Motor neuron (in vitro differentiated cells): Measurements from ENCODE around the gene INSYN2B. TPM values are rescaled to one million over a fixed set of nuclear protein-coding genes. Genes with fewer than 3 reads are reported as not detected.
"Not testable (repeated sequence)": the region's sequence is repeated elsewhere in the genome, so short reads cannot be mapped to it uniquely, and the experiment has no call there.

Source experiments
- ATAC-seq, 8 experiments: fragments of 200-7000 bp; cut with Tn5 transposase; replicated peaks in 6 of 8; 2 replicates each; pipeline ENCODE4 v1.8.0; 2021; ENCODE audit warnings: mild to moderate bottlenecking in 8 of 8, moderate library complexity in 8 of 8
- H3K27ac ChIP-seq, 2 donors: fragments of 250-450 bp; sonication (Bioruptor Pico); 2 replicates each; pipeline ENCODE4 v1.9.0; 2021; ENCODE audit warnings: antibody characterized with exemption in 2 of 2, mild to moderate bottlenecking in 2 of 2, moderate library complexity in 1 of 2
- H3K4me1 ChIP-seq, 2 donors: fragments of 250-450 bp; sonication (Bioruptor Pico); replicated peaks in 1 of 2; 2 replicates each; pipeline ENCODE4 v1.6.1; 2021; ENCODE audit warnings: antibody characterized with exemption in 2 of 2, mild to moderate bottlenecking in 2 of 2, moderate library complexity in 1 of 2
- H3K4me3 ChIP-seq, 5 donors: fragments of 250-450 bp; sonication (Bioruptor Pico); 2 replicates each; pipeline ENCODE4 v1.9.0; 2021; ENCODE audit warnings: antibody characterized with exemption in 5 of 5, mild to moderate bottlenecking in 5 of 5, moderate library complexity in 4 of 5
- WGBS, 10 experiments: fragments of 450-650 bp; shearing (Covaris generic); methylation state at CpG; one replicate each; pipeline ENCODE4 v1.0.0; 2022; 5-methylcytosine and 5-hydroxymethylcytosine counted together
- in situ Hi-C, 9 experiments: fragments of 400-800 bp; cut with MboI; loops; one replicate each; pipeline ENCODE4 v1.15.0; 2021; ENCODE audit warnings: low sequenced_read_pairs in 9 of 9, low pct_unique_long_range_greater_than_20kb in 2 of 9; ENCODE audit not compliant: unreplicated experiment in 9 of 9
- total RNA-seq, 8 experiments: library from RNA; unstranded; fragments of 300-600 nt; gene quantifications; 2 replicates each; pipeline versions ENCODE4 v1.2.3 to v1.2.4, GENCODE V29; 2022

INSYN2B gene
- total RNA-seq, 8 experiments from 2014 or later: 0.29 to 21.2 (median 5.0) TPM

- ATAC-seq: peak in 2 of 8 experiments; percentile 26 to 42
- H3K27ac ChIP-seq: no peak overlapping the region
- no peak overlapping the region for H3K4me3 ChIP-seq
- H3K4me1 ChIP-seq: peaks cover 26 to 33% of the 10 kb centered on the region in 2 donors
- in situ Hi-C loops: no loop called here
Observed at GRCh38 chr5:169970339-169970738, 10.0 kb downstream of the INSYN2B start.

- Histone ChIP-seq H3K4me3 (no peak overlapping the region), H3K4me1 (peaks cover 29 to 31% of the 10 kb centered on the region in 2 donors), H3K27ac (no peak overlapping the region)
- peak in 7 of 8 experiments; percentile 33 to 95 (median 82) for ATAC-seq
- WGBS, 10 experiments: 20 to 90% (median 47%) methylated on average over 1 to 4 of the region's 5 CpGs; no CpG with 5 or more reads in 4 of the 10 experiments
- in situ Hi-C loops: no loop called here
Observed at GRCh38 chr5:169964246-169964645, 16.0 kb downstream of the INSYN2B start.

DNA sequence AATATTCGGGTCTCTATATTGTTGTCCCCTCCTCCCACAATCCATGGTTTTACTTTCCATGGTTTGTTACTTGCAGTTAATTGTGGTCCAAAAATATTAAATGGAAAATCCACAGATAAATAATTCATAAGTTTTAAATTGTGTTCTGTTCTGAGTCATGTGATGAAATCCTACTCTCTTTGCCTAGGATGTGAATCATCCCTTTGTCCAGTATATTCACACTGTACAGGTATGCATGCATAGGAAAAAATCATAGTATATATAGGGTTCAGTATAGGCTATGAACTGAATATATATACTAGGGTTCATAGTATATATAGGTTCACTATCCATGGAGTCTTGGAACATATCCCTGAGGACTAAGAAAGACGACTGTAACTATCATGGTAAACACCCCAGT is 19.6 kb downstream of the INSYN2B start:
- no peak for ATAC-seq
- 50 to 100% (median 88%) methylated on average over 1 to 2 of the region's 2 CpGs; no CpG with 5 or more reads in 2 of the 10 experiments for WGBS, 10 experiments
- in situ Hi-C loops: no loop called here
- Histone ChIP-seq H3K4me1 (peaks cover 24 to 30% of the 10 kb centered on the region in 2 donors), H3K4me3 (no peak overlapping the region), H3K27ac (no peak overlapping the region)

DNA sequence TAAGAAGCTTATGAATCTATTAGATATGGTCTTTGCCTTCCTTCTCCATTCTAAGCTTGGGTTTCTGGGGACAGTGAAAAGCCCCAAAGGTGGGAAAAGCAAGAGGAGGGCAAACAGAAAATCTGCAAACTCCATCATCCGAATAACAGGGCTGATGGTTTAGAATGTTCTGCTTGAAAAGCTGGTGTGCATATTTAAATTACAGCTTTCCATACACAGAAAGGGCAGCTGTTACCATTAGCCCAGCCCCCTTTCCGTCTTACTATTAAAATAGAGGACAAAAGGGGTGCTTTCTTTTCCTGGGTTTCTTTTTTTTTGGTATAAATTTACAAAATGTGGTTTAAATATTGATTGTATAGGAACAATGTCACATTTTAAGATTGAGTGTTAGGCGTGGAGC is 22.0 kb downstream of the INSYN2B start:
- in situ Hi-C loops: no loop called here
- whole genome bisulfite sequencing, 10 experiments: 0 to 86% (median 27%) methylated on average over 1 to 3 of the region's 3 CpGs

GRCh38 chr5:169956756-169957155 is 23.5 kb downstream of the INSYN2B start:
- Histone ChIP-seq H3K4me3 (no peak overlapping the region), H3K27ac (no peak overlapping the region), H3K4me1 (peaks cover 5 to 12% of the 10 kb centered on the region in 2 donors)
- in situ Hi-C loops: no loop called here
- ATAC-seq: no peak

More for the DNA sequence above, 22.0 kb downstream of the INSYN2B start:
- no peak overlapping the region for H3K27ac ChIP-seq
- no peak overlapping the region for H3K4me3 ChIP-seq
- peak in 3 of 8 experiments; percentile 25 to 77 (median 66) for ATAC-seq
- peaks cover 10 to 14% of the 10 kb centered on the region in 2 donors for H3K4me1 ChIP-seq

DNA sequence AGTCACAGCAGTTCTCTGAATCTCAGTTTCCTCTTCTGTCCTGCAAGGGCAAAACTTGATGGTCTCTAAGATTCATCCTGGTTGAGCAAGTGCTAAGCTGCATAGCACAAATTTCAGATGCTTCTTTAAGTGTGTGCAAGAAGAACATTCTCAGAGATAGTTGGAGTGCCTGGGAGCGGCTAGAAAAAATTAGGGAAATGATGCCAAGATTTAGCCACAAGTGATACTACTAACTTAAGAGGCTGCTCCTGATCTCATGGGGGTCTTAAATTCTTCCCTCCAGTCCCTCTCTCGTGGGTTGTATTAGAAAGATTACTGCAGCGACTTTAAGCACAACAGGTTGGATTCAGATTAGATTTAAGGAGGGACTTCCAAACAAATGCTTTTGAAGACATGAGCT is 24.2 kb downstream of the INSYN2B start:
- WGBS, 10 experiments: 57 to 100% (median 86%) methylated on average over 1 to 3 of the region's 3 CpGs; no CpG with 5 or more reads in 1 of the 10 experiments
- ATAC-seq: no peak
- Histone ChIP-seq H3K4me1 (peaks cover 5 to 12% of the 10 kb centered on the region in 2 donors), H3K27ac (no peak overlapping the region), H3K4me3 (no peak overlapping the region)
- in situ Hi-C loops: no loop called here

DNA sequence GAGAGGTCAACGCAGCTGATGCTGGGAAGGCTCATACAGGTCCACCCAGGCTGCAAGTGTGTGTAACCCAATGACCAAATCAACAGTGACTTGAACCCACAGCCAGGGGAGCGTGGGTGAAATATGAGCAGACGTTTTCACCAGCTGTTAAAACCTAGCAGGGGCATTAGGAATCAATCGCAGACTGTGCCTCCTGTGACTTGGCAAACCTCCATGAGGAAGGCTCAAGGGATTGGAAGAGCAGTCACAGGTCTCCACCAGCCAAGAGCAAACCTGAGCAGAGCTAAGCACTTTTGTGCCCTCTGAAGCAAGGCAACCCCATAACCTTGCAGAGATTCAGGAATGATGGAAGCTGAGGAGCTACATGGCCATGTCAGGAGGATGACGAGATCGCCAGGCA is 25.5 kb downstream of the INSYN2B start:
- no peak overlapping the region for H3K27ac ChIP-seq
- in situ Hi-C loops: no loop called here
- H3K4me3 ChIP-seq: no peak overlapping the region
- WGBS, 10 experiments: 53 to 100% (median 83%) methylated on average over 1 to 4 of the region's 6 CpGs; no CpG with 5 or more reads in 2 of the 10 experiments
- no peak for ATAC-seq
- H3K4me1 ChIP-seq: peaks cover 5 to 12% of the 10 kb centered on the region in 2 donors

GRCh38 chr5:169953196-169953595 is 27.1 kb downstream of the INSYN2B start:
- H3K4me3 ChIP-seq, in situ Hi-C loops, H3K27ac ChIP-seq, ATAC-seq, H3K4me1 ChIP-seq: not testable (repeated sequence)
- WGBS, 10 experiments: 72 to 100% (median 95%) methylated on average over 1 to 4 of the region's 4 CpGs; no CpG with 5 or more reads in 4 of the 10 experiments

DNA sequence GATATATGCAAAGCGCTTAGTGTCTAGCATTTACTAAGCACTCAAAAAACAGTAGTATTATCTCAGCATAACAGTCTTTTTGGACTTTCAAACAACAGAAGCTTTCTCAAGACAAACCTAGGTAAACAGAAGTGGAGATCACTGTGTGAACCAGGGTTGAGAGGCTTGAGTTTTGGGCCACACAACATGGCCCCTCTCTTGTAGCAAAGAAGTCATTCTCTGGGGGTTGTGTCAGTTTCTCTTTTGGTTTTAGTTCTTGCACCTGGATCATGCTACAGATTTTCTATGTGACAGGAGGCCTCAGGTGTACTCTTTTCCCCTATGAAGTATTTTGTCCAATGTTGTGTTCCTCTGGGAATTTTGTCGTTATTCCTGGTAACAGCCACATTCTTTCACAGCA is 30.0 kb downstream of the INSYN2B start:
- Histone ChIP-seq H3K4me3 (no peak overlapping the region), H3K27ac (no peak overlapping the region), H3K4me1 (peaks cover 10 to 12% of the 10 kb centered on the region in 2 donors)
- WGBS, 10 experiments: 40 to 100% (median 96%) methylated on average over 1 to 2 of the region's 2 CpGs; no CpG with 5 or more reads in 4 of the 10 experiments
- no peak for ATAC-seq
- in situ Hi-C loops: no loop called here

GRCh38 chr5:169946743-169947295 is 33.5 kb downstream of the INSYN2B start:
- no peak overlapping the region for H3K4me3 ChIP-seq
- WGBS, 10 experiments: 40 to 100% (median 98%) methylated on average over 1 to 5 of the region's 5 CpGs; no CpG with 5 or more reads in 1 of the 10 experiments

DNA sequence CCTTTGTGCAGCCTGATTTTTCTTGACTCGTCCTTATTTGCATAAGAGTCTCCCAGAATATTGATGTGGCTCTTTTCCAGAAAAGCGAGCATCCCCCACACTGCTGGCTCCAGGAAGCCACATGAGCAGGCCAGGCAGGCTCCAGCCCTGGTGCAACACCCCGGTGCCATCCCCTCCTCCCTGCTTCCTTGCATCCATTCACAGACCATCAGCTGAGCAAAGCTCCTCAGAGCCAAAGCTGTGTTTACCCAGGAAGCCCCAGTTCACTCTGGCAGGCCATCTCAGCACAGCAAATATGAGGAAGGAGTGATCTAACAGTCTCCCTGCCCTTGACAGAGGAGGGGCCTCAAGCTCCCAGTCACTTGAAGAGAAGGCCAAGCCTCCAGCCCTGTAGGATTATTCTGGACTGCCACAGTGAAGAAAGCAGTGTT is 34.4 kb downstream of the INSYN2B start:
- Histone ChIP-seq H3K4me1 (peaks cover 12 to 13% of the 10 kb centered on the region in 2 donors), H3K4me3 (no peak overlapping the region), H3K27ac (peak overlapping the region; percentile 42 to 61)
- 0% methylated on average over 2 of the region's 3 CpGs; no CpG with 5 or more reads in 9 of the 10 experiments for WGBS, 10 experiments
- ATAC-seq: peak; percentile 85 to 98 (median 96)
- in situ Hi-C loops: no loop called here

More at GRCh38 chr5:169946743-169947295, 33.5 kb downstream of the INSYN2B start:
- in situ Hi-C loops: no loop called here
- no peak for ATAC-seq
- Histone ChIP-seq H3K27ac (no peak overlapping the region), H3K4me1 (peaks cover 12 to 13% of the 10 kb centered on the region in 2 donors)

DNA sequence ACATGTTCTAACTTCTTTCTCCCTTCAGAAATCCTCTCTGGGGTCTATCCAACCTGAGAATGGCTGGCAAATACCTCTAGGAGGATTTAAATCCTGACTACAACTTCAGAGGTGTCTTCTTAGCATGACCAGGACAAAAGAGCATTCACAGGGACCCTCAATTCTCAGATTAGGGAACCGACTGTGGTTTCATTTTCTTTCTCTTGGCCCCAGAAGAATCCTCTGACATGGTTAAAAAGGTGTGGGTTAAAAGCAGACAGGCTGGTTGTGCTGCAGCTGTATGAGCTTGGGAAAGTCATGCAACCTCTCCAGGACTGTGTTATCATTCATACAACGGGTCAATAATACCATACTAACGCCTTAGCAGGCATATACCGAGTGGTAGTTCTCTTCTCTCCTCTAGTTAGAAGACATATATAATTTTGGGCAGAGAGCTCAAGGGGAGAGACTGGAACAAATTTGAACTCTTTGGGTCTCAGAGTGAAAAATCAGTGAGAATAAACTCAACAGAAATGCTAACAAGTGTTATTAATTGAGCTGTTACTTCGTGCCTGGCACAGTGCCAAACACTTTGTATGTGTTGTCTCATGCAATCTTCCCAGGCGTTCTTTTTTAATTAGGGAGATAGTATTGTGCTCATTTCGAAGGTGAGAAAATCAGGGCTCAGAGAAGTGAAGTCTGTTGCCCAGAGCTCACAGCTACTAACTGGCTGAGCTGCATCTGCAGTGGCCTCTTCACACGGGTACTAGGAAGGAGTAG is 35.2 kb downstream of the INSYN2B start:
- peak overlapping the region in 1 of 2 donors; percentile 61 for H3K27ac ChIP-seq
- H3K4me3 ChIP-seq: no peak overlapping the region
- 0 to 94% (median 66%) methylated on average over 1 to 8 of the region's 8 CpGs for WGBS, 10 experiments
- H3K4me1 ChIP-seq: peaks cover 12 to 13% of the 10 kb centered on the region in 2 donors
- in situ Hi-C loops: no loop called here
- ATAC-seq: peak in 2 of 8 experiments; percentile 11 to 22

- peaks cover 12 to 13% of the 10 kb centered on the region in 2 donors for H3K4me1 ChIP-seq
- no peak for ATAC-seq
- 67 to 100% (median 100%) methylated on average over 1 to 6 of the region's 6 CpGs; no CpG with 5 or more reads in 1 of the 10 experiments for WGBS, 10 experiments
- H3K27ac ChIP-seq: no peak overlapping the region
- in situ Hi-C loops: no loop called here
- no peak overlapping the region for H3K4me3 ChIP-seq
Observed at GRCh38 chr5:169944115-169944514, 36.2 kb downstream of the INSYN2B start.
